Panc1 (cell line): ENCODE results near the gene MEGF8. TPM values are rescaled to one million over a fixed set of nuclear protein-coding genes. Genes with fewer than 3 reads are reported as not detected.

Experiments used
- ATAC-seq: fragments of 200-7000 bp; cut with Tn5 transposase; 2 replicates; pipeline ENCODE4 v1.9.1; 2020; ENCODE audit warnings: mild to moderate bottlenecking, moderate library complexity
- BruUV-seq: library from RNA; stranded (reverse); fragments of 400-500 nt; replicated peaks from 2 replicates; lab custom pipeline; 2021; lab: Mats Ljungman, UMichigan
- CTCF ChIA-PET: fragments of 300-600 bp; sonication (Branson Sonifier 250); formaldehyde crosslinking; loops from one replicate; lab custom pipeline; 2022; ENCODE audit warnings: antibody characterized with exemption; lab: Charles Lee
- POLR2A ChIA-PET: fragments of 300-600 bp; sonication (Branson Sonifier 250); formaldehyde crosslinking; loops from one replicate; lab custom pipeline; 2022; ENCODE audit warnings: antibody characterized with exemption; lab: Charles Lee
- DNase-seq: peaks from one replicate; pipeline ENCODE4 v3.0.0-alpha.2; 2010; ENCODE audit warnings: low read depth, low spot score
- H3K27ac ChIP-seq: 2 replicates; pipeline ENCODE4 v1.5.1; 2011; ENCODE audit warnings: mild to moderate bottlenecking, low read length, inconsistent platforms
- H3K27me3 ChIP-seq: fragments of 200-500 bp; sonication (Bioruptor generic); 2 replicates; pipeline ENCODE4 v1.6.0; 2014; ENCODE audit warnings: low read length, inconsistent platforms; ENCODE audit not compliant: control insufficient read depth, insufficient read depth
- H3K36me3 ChIP-seq: fragments of 200-500 bp; sonication (Bioruptor generic); 2 replicates; pipeline ENCODE4 v1.5.1; 2014; ENCODE audit warnings: inconsistent platforms, mild to moderate bottlenecking, low read length, moderate library complexity; ENCODE audit not compliant: control insufficient read depth, insufficient read depth
- H3K4me1 ChIP-seq: 2 replicates; pipeline ENCODE4 v1.5.1; 2011; ENCODE audit warnings: inconsistent platforms, mild to moderate bottlenecking, low read length, moderate library complexity; ENCODE audit not compliant: control insufficient read depth, insufficient read depth
- H3K4me3 ChIP-seq, 2 experiments: 2 replicates each; pipeline ENCODE4 v1.5.1; 2011 to 2012; ENCODE audit warnings: low read depth in 2 of 2, low read length in 2 of 2, mild to moderate bottlenecking in 2 of 2, inconsistent platforms in 1 of 2, moderate library complexity in 1 of 2
- H3K9me3 ChIP-seq: fragments of 200-500 bp; sonication (Bioruptor generic); 2 replicates; pipeline ENCODE4 v1.5.1; 2014; ENCODE audit warnings: low read depth, mild to moderate bottlenecking, inconsistent platforms, low read length, moderate library complexity; ENCODE audit not compliant: control insufficient read depth, insufficient read depth
- CTCF ChIP-seq: fragments of 450-650 bp; IDR thresholded peaks from 2 replicates; pipeline ENCODE4 v1.5.1; 2017; ENCODE audit warnings: mild to moderate bottlenecking
- POLR2AphosphoS5 ChIP-seq: IDR thresholded peaks from 2 replicates; pipeline ENCODE4 v1.6.1; 2012; ENCODE audit warnings: mild to moderate bottlenecking, low read depth, low read length, moderate library complexity
- REST ChIP-seq, 2 experiments: IDR thresholded peaks; 2 replicates each; pipeline ENCODE4 v1.6.1; 2011 to 2012; ENCODE audit warnings: low read depth in 2 of 2, control low read depth in 1 of 2, low read length in 1 of 2, mild to moderate bottlenecking in 1 of 2, moderate library complexity in 1 of 2; ENCODE audit not compliant: insufficient read depth in 1 of 2
- SIN3A ChIP-seq: IDR thresholded peaks from 2 replicates; pipeline ENCODE4 v1.6.1; 2012; ENCODE audit warnings: low read depth, mild to moderate bottlenecking, low read length, moderate library complexity, borderline replicate concordance; ENCODE audit not compliant: insufficient read depth
- TCF7L2 ChIP-seq: IDR thresholded peaks from 2 replicates; pipeline ENCODE4 v1.6.1; 2011; ENCODE audit warnings: mild to moderate bottlenecking, low read depth, low read length, inconsistent platforms
- in situ Hi-C: cut with HindIII; loops from 2 replicates; pipeline ENCODE4 v1.10.0; 2016; ENCODE audit warnings: low sequenced_read_pairs, low pct_unique_long_range_greater_than_20kb
- intact Hi-C: fragments of 100-400 bp; cut with micrococcal nuclease; formaldehyde crosslinking; loops from one replicate; pipeline ENCODE4 v1.10.0; 2022; ENCODE audit not compliant: unreplicated experiment
- total RNA-seq: library from RNA; stranded (reverse); gene quantifications from one replicate; pipeline ENCODE4 v1.2.1, GENCODE V29; 2021; ENCODE audit not compliant: unreplicated experiment

The MEGF8 gene
- total RNA-seq, 1 experiment from 2014 or later, result 14.2 TPM

- CTCF ChIA-PET, result interaction anchor here (0.6 kb wide), 1 partner anchor 219 kb away, joined by 5 read pairs; no protein-coding TSS in a partner anchor
- H3K27me3 ChIP-seq, result no peaks in the 10 kb centered on the region
- ATAC-seq (no peak), DNase-seq (no peak)
- intact Hi-C loops, result no loop called here
- H3K4me1 ChIP-seq, result no peaks in the 10 kb centered on the region; the same call in 1 of the 2 replicates
- in situ Hi-C loops, result no loop called here
- no peaks in the 10 kb centered on the region; the same call in 1 of the 2 replicates for H3K36me3 ChIP-seq
- TF ChIP-seq CTCF (no peak), SIN3A (no peak), TCF7L2 (no peak), POLR2AphosphoS5 (no peak), REST (IDR thresholded peaks at IDR 0.05; ENCODE audit: insufficient read depth in 1 of 2, low read depth in 2 of 2, low read length in 1 of 2) (no peak)
- no peak overlapping the region for H3K4me3 ChIP-seq
- H3K9me3 ChIP-seq, result no peaks in the 10 kb centered on the region
- H3K27ac ChIP-seq, result no peak overlapping the region
- POLR2A ChIA-PET, result interaction anchor here (0.5 to 0.6 kb wide), 2 partner anchors 1117 to 1776 kb away, joined by 3 read pairs; no protein-coding TSS in a partner anchor
- BruUV-seq, result no TSS peak
Observed at GRCh38 chr19:42322305-42322704, 3.1 kb upstream of the MEGF8 start.

GRCh38 chr19:42323473-42323851 lies 2.0 kb upstream of the MEGF8 start:
- DNase-seq (no peak), ATAC-seq (no peak)
- ChIA-PET CTCF (no interaction called here), POLR2A (no interaction called here)
- no peaks in the 10 kb centered on the region; the same call in 1 of the 2 replicates for H3K4me1 ChIP-seq
- TF ChIP-seq SIN3A, result no peak
- no peak for TF ChIP-seq REST (IDR thresholded peaks at IDR 0.05; ENCODE audit: insufficient read depth in 1 of 2, low read depth in 2 of 2, low read length in 1 of 2)
- TF ChIP-seq TCF7L2, result no peak
- TF ChIP-seq POLR2AphosphoS5, result no peak
- no peak for TF ChIP-seq CTCF
- H3K36me3 ChIP-seq, result no peaks in the 10 kb centered on the region; the same call in 1 of the 2 replicates
- H3K9me3 ChIP-seq, result no peaks in the 10 kb centered on the region
- BruUV-seq, result no TSS peak
- no peak overlapping the region for H3K4me3 ChIP-seq
- no peaks in the 10 kb centered on the region for H3K27me3 ChIP-seq
- in situ Hi-C loops, result no loop called here
- intact Hi-C loops, result no loop called here
- H3K27ac ChIP-seq, result no peak overlapping the region
